Sigmoid colon (tissue), 4 donors: ENCODE measurements around the gene EDA2R.

Experiments used
- EP300 ChIP-seq, 4 donors: sonication (generic); formaldehyde crosslinking; IDR thresholded peaks; one replicate each; pipeline ENCODE4 v1.6.1; 2017; ENCODE audit warnings: antibody characterized with exemption in 4 of 4
- POLR2A ChIP-seq, 2 donors: fragments of 450-650 bp; IDR thresholded peaks; one replicate each; pipeline ENCODE4 v1.6.1; 2016; ENCODE audit warnings: antibody characterized with exemption in 2 of 2, mild to moderate bottlenecking in 2 of 2, moderate library complexity in 2 of 2
- POLR2AphosphoS5 ChIP-seq, 4 donors: sonication (generic); formaldehyde crosslinking; IDR thresholded peaks; one replicate each; pipeline ENCODE4 v1.6.1; 2017; ENCODE audit warnings: antibody characterized with exemption in 4 of 4
- TF ChIP-seq, protein P1 (sequence below), 4 experiments: fragments of 450-650 bp in 3 of 4; fragments of 200-600 bp in 1 of 4; IDR thresholded peaks; one replicate each; pipeline ENCODE4 v1.5.1; 2016 to 2019; ENCODE audit warnings: antibody characterized with exemption in 4 of 4, mild to moderate bottlenecking in 3 of 4, moderate library complexity in 2 of 4

DNA sequence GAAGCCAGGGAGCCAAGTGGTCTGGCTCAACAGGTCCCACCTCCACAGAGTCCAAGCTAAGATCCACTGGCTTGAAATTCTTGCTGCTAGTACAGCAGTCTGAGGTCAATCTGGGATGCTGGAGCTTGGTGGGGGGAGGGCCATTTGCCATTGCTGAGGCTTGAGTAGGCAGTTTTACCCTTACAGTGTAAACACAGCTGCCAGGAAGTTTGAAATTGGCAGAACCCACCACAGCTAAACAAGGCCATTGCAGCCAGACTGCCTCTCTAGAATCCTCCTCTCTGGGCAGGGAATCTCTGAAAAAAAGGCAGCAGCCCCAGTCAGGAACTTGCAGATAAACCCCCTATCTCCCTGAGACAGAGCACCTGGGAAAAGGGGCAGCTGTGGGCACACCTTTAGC, 84.9 kb downstream of the EDA2R start:
- no peak for TF ChIP-seq POLR2AphosphoS5 (IDR thresholded peaks at IDR 0.05)
- no peak for TF ChIP-seq POLR2A (IDR thresholded peaks at IDR 0.05)
- TF ChIP-seq, protein P1, sequence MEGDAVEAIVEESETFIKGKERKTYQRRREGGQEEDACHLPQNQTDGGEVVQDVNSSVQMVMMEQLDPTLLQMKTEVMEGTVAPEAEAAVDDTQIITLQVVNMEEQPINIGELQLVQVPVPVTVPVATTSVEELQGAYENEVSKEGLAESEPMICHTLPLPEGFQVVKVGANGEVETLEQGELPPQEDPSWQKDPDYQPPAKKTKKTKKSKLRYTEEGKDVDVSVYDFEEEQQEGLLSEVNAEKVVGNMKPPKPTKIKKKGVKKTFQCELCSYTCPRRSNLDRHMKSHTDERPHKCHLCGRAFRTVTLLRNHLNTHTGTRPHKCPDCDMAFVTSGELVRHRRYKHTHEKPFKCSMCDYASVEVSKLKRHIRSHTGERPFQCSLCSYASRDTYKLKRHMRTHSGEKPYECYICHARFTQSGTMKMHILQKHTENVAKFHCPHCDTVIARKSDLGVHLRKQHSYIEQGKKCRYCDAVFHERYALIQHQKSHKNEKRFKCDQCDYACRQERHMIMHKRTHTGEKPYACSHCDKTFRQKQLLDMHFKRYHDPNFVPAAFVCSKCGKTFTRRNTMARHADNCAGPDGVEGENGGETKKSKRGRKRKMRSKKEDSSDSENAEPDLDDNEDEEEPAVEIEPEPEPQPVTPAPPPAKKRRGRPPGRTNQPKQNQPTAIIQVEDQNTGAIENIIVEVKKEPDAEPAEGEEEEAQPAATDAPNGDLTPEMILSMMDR (IDR thresholded peaks at IDR 0.05) = no peak
- no peak for TF ChIP-seq EP300 (IDR thresholded peaks at IDR 0.05)
